ENCODE data around the gene PCF11. TPM values are rescaled to one million over a fixed set of nuclear protein-coding genes. Genes with fewer than 3 reads are reported as not detected.

The PCF11 gene
- total and polyA plus RNA-seq, 2 of the 13 experiments (the other 11 are each of a cell fraction or from before 2014, with no cell fraction given), result 40.3 to 47.7 TPM

DNA sequence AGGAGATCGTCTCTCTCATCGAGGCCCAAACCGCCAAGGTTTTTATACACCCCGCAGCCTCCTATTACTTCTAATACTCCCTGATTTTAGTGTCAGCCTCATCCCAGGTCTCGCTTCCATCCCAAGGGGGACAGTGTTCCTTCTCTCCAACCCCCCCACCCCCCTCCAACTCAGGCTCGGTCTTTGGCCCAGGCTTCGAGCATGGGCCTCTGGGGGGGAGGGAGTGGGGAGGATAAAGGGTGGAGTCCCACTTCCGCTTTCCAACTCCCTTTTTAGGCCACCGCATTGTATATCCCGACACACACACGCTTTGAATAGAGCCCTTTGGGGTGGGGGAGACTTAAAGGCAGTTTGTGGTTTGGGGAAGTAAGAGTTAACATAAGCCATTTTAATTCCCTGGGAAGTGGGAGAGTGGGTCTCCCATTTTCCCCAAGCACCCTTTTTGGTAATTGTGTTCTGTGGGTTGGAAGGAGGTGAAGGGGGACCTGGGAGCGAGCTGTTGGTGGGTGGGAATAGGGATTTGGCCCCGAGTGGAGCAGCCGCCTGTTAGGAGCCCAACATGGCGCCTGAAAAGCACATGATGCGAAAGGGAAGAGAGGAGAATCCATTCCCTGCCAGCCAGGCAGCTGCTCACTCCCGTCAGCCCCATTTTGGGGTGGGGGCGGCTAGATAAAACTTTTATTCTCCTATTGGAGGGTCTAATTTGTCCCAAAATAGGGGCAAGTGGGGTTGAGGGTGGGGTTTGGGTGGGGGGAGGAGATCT, 844 bp downstream of the PCF11 start (continued):
- TF ChIP-seq TRIM24 (CRISPR knock-in tag; IDR thresholded peaks at IDR 0.05) (no peak), RORA (CRISPR knock-in tag; IDR thresholded peaks at IDR 0.05) (no peak), ZNF207 (IDR thresholded peaks at IDR 0.05; ENCODE audit: borderline replicate concordance) (no peak), TAF1 (CRISPR knock-in tag; IDR thresholded peaks at IDR 0.05) (no peak), PRPF4 (IDR thresholded peaks at IDR 0.05; ENCODE audit: low read depth, low read length, poor library complexity, severe bottlenecking) (no peak), ZNF256 (CRISPR knock-in tag; conservative IDR thresholded peaks at IDR 0.05) (no peak), THAP11 (CRISPR knock-in tag; IDR thresholded peaks at IDR 0.05) (0 out of 2 replicates have a peak, but pooled peaks have one; percentile 9), RBFOX2 (IDR thresholded peaks at IDR 0.05; ENCODE audit: low read depth, low read length) (no peak), MED1 (CRISPR knock-in tag; IDR thresholded peaks at IDR 0.05) (0 out of 2 replicates have a peak, but pooled peaks have one; percentile 27), NFATC3 (CRISPR knock-in tag; IDR thresholded peaks at IDR 0.05) (no peak), SIN3A (IDR thresholded peaks at IDR 0.05; ENCODE audit: borderline replicate concordance, low read depth, low read length) (peak; percentile 55; the same call in 1 of the 2 replicates)
- TF ChIP-seq, protein P1, sequence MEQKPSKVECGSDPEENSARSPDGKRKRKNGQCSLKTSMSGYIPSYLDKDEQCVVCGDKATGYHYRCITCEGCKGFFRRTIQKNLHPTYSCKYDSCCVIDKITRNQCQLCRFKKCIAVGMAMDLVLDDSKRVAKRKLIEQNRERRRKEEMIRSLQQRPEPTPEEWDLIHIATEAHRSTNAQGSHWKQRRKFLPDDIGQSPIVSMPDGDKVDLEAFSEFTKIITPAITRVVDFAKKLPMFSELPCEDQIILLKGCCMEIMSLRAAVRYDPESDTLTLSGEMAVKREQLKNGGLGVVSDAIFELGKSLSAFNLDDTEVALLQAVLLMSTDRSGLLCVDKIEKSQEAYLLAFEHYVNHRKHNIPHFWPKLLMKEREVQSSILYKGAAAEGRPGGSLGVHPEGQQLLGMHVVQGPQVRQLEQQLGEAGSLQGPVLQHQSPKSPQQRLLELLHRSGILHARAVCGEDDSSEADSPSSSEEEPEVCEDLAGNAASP (CRISPR knock-in tag; IDR thresholded peaks at IDR 0.05; ENCODE audit: borderline replicate concordance), result no peak
- TF ChIP-seq, protein P2, sequence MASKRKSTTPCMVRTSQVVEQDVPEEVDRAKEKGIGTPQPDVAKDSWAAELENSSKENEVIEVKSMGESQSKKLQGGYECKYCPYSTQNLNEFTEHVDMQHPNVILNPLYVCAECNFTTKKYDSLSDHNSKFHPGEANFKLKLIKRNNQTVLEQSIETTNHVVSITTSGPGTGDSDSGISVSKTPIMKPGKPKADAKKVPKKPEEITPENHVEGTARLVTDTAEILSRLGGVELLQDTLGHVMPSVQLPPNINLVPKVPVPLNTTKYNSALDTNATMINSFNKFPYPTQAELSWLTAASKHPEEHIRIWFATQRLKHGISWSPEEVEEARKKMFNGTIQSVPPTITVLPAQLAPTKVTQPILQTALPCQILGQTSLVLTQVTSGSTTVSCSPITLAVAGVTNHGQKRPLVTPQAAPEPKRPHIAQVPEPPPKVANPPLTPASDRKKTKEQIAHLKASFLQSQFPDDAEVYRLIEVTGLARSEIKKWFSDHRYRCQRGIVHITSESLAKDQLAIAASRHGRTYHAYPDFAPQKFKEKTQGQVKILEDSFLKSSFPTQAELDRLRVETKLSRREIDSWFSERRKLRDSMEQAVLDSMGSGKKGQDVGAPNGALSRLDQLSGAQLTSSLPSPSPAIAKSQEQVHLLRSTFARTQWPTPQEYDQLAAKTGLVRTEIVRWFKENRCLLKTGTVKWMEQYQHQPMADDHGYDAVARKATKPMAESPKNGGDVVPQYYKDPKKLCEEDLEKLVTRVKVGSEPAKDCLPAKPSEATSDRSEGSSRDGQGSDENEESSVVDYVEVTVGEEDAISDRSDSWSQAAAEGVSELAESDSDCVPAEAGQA (IDR thresholded peaks at IDR 0.05; ENCODE audit: low read depth), result no peak
- TF ChIP-seq, protein P2 (CRISPR knock-in tag; IDR thresholded peaks at IDR 0.05; ENCODE audit: borderline replicate concordance), result 0 out of 2 replicates have a peak, but pooled peaks have one; percentile 22
- TF ChIP-seq, protein P3, sequence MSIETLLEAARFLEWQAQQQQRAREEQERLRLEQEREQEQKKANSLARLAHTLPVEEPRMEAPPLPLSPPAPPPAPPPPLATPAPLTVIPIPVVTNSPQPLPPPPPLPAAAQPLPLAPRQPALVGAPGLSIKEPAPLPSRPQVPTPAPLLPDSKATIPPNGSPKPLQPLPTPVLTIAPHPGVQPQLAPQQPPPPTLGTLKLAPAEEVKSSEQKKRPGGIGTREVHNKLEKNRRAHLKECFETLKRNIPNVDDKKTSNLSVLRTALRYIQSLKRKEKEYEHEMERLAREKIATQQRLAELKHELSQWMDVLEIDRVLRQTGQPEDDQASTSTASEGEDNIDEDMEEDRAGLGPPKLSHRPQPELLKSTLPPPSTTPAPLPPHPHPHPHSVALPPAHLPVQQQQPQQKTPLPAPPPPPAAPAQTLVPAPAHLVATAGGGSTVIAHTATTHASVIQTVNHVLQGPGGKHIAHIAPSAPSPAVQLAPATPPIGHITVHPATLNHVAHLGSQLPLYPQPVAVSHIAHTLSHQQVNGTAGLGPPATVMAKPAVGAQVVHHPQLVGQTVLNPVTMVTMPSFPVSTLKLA (IDR thresholded peaks at IDR 0.05), result no peak
- TF ChIP-seq, protein P4, sequence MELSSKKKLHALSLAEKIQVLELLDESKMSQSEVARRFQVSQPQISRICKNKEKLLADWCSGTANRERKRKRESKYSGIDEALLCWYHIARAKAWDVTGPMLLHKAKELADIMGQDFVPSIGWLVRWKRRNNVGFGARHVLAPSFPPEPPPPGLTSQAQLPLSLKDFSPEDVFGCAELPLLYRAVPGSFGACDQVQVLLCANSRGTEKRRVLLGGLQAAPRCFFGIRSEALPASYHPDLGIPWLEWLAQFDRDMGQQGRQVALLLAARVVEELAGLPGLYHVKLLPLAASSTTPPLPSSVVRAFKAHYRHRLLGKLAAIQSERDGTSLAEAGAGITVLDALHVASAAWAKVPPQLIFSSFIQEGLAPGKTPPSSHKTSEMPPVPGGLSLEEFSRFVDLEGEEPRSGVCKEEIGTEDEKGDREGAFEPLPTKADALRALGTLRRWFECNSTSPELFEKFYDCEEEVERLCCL (CRISPR knock-in tag; IDR thresholded peaks at IDR 0.05; ENCODE audit: borderline replicate concordance), result 0 out of 2 replicates have a peak, but pooled peaks have one; percentile 13
- TF ChIP-seq, protein P5, sequence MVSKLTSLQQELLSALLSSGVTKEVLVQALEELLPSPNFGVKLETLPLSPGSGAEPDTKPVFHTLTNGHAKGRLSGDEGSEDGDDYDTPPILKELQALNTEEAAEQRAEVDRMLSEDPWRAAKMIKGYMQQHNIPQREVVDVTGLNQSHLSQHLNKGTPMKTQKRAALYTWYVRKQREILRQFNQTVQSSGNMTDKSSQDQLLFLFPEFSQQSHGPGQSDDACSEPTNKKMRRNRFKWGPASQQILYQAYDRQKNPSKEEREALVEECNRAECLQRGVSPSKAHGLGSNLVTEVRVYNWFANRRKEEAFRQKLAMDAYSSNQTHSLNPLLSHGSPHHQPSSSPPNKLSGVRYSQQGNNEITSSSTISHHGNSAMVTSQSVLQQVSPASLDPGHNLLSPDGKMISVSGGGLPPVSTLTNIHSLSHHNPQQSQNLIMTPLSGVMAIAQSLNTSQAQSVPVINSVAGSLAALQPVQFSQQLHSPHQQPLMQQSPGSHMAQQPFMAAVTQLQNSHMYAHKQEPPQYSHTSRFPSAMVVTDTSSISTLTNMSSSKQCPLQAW (CRISPR knock-in tag; IDR thresholded peaks at IDR 0.05), result peak; percentile 45; the same call in 1 of the 2 replicates
